Activated CD4-positive, alpha-beta T cell treated with anti-CD3 and anti-CD28 coated beads, Interleukin-2, amount 50 U/mL, for 24 hours (primary cell): ENCODE results near the gene SEPTIN8.

Experiments used
- DNase-seq, 2 donors: peaks; one replicate each; pipeline ENCODE4 v3.0.0-alpha.2; 2020; ENCODE audit warnings: low read depth in 1 of 2, low spot score in 1 of 2

Gene SEPTIN8

GRCh38 chr5:132750471-132751230 is 26.4 kb downstream of the SEPTIN8 start:
- no peak for DNase-seq

DNA sequence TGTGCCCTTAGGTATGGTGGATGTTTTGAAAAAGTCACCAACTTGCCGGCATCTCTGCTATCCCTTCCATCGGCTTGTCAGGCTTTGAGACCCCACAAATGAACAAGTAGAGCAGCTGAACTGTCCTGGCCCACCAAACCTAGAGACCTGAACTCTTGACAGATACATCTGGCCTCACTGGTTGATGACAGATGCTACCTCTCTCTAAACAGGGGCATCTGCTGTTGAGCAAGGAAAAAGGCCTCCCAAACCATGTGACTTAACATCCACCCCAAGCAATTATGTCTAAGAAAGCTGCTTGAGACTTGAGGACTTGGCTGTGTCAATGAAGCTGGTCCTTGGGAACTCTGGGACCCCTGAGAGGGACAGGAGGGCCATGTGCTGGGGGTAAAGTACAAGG is 27.5 kb downstream of the SEPTIN8 start:
- DNase-seq, result no peak

- DNase-seq, result no peak
These were observed 28.5 kb downstream of the SEPTIN8 start for GRCh38 chr5:132748522-132749000.

- DNase-seq, result peak in 1 of 2 donors; percentile 25
These were observed 29.2 kb downstream of the SEPTIN8 start for GRCh38 chr5:132747616-132748440.

DNA sequence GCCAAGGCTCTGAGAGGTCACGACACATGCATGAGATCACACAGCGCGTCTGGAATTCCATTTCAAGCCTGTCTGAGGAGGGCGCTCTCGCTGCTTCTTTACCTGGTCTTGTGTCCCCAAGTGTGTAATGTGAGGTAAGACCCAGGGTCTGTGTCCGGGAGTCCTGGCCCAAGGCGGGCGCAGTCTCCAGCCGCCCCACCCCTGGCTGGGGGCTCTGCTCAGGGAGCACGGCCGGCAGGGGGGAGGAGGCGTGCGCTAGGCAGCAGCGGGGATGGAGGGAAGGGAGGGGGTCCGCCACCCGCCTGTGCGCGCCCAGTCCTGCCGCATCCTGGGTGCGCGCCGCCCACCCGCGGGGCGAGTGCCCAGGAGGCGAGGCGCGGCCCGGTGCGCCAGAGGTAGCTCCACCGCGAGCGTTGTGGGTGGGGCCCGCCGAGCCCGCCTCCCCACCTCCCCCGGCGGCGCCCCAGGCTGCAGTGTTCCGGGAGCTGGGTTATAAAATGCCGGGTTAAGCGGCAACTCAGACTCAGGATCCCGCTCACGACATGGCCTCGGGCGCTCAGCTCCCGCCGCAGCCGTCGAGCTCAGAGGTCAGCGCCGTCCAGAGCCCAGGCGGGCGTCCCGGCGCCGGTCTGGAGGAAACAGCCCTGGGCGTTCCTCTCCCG is 30.0 kb downstream of the SEPTIN8 start, which contains the start of gene CCNI2:
Gene CCNI2 (plus strand): TSS at position 473 of the 662 bp plus-strand sequence. CDS start 70 bp downstream, at position 543.
- peak; percentile 32 to 50 for DNase-seq

DNA sequence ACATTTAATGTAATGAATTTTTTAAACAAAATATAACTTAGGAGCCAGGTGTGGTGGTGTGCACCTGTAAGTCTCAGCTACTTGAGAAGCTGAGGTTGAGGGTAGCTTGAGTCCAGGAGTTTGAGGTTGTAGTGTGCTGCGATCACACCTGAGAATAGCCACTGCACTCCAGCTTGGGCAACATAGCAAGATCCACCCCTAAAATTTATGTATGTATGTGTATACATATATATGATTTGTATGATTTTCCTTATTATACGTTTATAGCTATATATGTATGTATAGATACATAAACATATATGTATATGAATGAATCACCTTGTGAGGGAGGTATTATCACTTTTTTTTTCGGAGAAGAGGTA is 30.5 kb downstream of the SEPTIN8 start:
- no peak for DNase-seq

DNA sequence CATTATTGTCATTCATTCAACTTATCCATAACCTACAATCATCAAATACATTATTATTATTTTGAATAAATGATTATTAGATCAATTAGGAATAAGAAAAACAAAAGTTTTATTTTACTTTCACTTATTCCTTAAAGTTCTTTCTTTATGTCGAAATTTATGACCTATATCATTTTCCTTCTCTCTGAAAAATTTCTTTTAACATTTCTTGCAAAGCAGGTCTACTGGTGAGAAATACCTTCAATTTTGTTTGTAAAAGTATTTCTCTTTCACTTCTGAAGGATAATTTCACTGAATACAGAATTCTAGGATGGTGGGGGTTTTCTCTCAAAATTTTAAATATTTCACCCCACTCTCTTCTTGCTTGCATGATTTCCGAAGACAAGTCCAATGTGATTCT is 32.4 kb downstream of the SEPTIN8 start:
- no peak for DNase-seq

- no peak for DNase-seq
These were observed 34.4 kb downstream of the SEPTIN8 start for GRCh38 chr5:132742626-132743025.

- no peak for DNase-seq
These were observed 34.9 kb downstream of the SEPTIN8 start for GRCh38 chr5:132742158-132742557.

DNA sequence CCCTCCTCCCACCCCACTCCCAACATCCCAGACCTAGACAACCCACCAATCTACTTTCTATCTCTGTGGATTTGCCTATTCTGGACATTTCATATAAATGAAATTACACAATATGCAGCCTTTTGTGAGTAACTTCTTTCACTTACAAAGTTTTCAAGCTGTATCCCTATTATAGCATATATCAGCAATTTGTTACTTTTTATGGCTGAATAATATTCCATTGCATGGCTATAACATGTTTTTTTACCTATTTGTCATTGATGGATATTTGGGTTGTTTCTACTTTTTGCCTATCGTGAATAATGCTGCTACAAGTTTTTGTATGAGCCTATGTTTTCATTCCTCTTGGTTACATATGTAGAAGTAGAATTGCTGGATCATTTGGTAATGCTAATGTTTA is 37.8 kb downstream of the SEPTIN8 start:
- DNase-seq, result no peak

DNA sequence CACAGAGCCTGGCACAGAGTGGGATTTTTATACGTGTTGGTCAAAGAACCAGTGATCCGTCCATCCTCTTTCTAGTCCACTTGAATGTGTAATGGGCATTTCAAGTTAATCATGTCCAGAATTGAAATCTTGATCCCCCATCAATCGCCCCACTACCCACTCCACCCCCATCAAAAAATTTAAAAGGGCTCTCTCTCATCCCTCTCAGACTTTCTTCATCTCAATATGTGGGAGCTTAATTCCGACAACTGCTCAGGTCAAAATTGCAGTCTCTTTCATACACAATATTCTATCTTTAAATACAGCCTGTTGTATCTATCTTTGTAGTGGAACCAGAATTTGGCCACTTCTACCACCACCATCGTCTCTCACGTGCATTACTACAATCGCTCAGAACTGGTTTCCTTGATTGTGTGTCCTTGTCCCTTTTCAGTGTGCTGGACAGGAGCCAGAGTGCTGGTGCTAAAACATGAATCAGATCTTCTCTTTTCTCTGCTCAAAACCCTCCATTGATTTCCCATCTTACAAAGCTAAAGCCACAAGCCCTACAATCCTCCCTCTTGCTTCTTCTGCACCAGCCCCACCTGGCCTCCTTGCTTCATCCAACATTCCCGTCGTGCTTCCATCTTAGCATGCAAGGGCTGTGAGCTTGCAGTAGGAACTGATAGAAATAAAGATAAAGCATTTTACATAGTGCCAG is 38.9 kb downstream of the SEPTIN8 start:
- DNase-seq, result no peak

DNA sequence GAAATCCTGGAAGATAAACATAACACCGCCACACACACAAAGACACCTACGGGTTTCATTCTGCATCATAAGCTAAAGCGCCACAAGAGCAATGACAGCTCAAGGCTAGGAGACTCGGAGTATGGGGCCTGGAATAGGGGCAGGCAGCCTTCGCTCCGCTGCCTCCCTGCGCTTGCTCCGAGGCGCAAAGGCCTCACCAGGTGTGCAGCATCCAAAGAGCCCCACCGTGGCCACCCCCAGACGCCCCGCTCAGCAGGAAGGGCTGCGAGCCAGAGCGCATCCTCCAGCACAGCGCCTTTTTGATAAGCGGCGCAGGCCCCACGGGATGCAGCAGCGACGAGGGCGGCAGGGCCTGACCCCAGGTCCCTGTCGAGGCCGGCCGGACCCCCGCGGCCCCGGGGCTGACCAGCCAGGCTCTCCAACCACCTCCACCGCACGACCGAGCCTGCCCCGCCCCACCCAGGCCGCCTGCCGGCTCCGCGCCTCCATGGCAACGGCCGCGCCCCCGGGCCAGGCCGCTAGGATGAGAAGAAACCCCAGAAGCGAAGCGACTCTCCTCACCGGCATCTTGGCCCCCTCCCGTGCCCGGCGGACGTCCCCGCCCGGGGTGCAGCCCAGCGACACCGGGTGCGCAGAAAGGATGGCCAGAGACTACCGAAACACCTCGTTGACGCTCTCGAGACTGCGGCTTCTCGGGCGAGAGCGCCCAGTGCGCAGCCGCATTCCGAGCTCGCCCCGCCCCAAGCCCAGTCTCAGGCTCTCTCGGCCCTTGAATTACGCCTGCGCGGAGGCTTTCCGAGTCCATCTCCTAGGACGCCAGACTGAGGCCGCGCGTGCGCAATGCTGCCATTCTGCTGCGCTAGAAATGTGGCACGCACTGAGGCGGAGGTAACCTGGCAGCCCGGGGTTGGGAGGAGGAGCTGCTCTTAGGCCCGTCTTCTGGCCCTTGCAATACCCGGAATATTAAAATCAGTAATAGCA is 39.9 kb downstream of the SEPTIN8 start, which contains the start of gene KIF3A:
Gene KIF3A (minus strand): TSS at position 694 of the 981 bp plus-strand sequence. CDS start 127 bp downstream, at position 567.
- DNase-seq, result peak; percentile 96 to 97

- no peak for DNase-seq
These were observed 42.4 kb downstream of the SEPTIN8 start for GRCh38 chr5:132734687-132735086.

- no peak for DNase-seq
These were observed 43.4 kb downstream of the SEPTIN8 start for GRCh38 chr5:132733499-132734148.

GRCh38 chr5:132729896-132730295 is 47.1 kb downstream of the SEPTIN8 start:
- no peak for DNase-seq

DNA sequence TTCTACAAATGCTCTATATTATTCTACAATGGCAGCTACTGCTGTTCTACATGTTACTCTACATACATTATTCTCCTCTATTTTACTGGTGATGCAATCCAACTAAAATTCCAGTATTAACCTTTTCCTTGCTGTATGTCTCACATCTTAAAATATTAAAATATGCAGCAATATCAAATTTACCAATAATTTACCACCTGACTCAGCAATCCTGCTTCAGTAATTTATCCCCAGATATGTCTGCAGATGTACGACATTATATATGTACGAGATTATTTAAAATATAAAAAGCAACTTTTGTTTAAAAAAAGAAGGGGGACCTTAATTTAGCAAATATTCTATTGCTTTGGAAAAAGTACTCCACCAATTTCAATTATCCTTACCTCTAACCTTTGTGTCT is 51.3 kb downstream of the SEPTIN8 start:
- DNase-seq, result no peak

- DNase-seq, result no peak
These were observed 58.3 kb downstream of the SEPTIN8 start for GRCh38 chr5:132718544-132719312.
